ENCODE data around the gene TM4SF4. TPM values are rescaled to one million over a fixed set of nuclear protein-coding genes. Genes with fewer than 3 reads are reported as not detected.
A peak's percentile ranks its signal among the peaks of the same experiment; 100 is the strongest.

Gene TM4SF4
- total and polyA plus RNA-seq, 5 donors from 2014 or later: not detected

DNA sequence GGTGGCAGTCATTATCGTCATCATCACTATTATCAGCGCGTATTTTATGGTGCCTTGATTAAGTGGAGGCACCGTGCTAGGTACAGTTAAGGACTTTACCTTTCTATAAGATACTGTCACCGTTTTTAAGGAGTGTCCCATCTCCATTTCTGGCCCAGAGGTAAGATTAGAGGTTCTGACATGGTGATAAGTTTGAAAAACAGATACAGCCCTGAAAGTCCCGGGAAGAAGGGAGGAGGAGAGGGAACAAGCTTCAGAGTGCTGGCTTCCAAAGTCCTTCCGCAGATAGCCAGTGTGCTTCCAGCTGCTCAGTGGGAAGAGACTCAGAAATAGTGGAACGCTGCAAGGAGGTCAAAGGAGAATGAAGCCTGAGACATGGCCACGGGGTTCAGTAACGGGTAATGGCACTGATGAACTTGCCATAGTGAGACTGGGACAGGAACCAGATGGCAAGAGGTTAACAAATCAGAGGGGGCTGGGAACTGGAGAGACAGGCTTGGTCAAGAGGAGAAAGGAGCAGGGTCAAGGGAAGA is 9.1 kb upstream of the TM4SF4 start:
- Histone ChIP-seq H3K36me3 (ENCODE audit: control insufficient read depth, insufficient read depth, low read length) (no peaks in the 10 kb centered on the region), H3K9me3 (ENCODE audit: control insufficient read depth in 2 of 2, low read length in 2 of 2) (no peaks in the 10 kb centered on the region), H3K4me3 (ENCODE audit: low read depth, low read length) (no peak overlapping the region), H3K27me3 (ENCODE audit: control insufficient read depth, insufficient read depth, low read length) (no peaks in the 10 kb centered on the region), H3K27ac (ENCODE audit: insufficient read depth, low read length, poor library complexity, severe bottlenecking) (no peak overlapping the region), H3K4me1 (ENCODE audit: control insufficient read depth, insufficient read depth, low read length, poor library complexity, severe bottlenecking) (no peaks in the 10 kb centered on the region)
- ATAC-seq (ENCODE audit: low read depth in 2 of 2) (no peak), DNase-seq (no peak)
- no peaks in the 10 kb centered on the region for H3K4me1 Mint-ChIP-seq
- no peaks in the 10 kb centered on the region for H3K36me3 Mint-ChIP-seq
- H3K4me3 Mint-ChIP-seq: no peak overlapping the region
- no peak overlapping the region for H3K27ac Mint-ChIP-seq
- peaks cover 0 to 2% (median 0%) of the 10 kb centered on the region in 7 donors for H3K9me3 Mint-ChIP-seq
- H3K27me3 Mint-ChIP-seq: peaks cover 20% of the 10 kb centered on the region

DNA sequence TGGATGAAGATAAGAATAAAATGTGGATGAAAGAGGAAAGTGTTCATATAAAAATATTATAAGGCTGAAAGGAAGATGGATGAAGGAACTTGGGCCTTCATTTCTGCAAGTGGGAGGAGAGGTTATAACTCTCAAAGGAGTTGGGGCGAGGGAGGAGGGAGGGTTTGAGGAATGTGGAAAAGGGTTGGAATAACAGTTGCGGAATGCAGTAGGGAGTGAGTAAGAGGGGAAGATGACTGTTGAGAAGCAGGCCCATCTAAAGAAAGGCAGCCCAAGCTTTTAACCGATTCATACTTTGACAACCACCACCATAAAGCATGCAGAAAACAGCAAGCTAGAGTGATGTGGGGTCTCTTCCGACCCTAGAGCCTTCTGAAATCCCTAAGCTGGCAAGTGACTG is 8.3 kb upstream of the TM4SF4 start:
- no peaks in the 10 kb centered on the region for H3K9me3 ChIP-seq (ENCODE audit: control insufficient read depth in 2 of 2, low read length in 2 of 2)
- H3K27me3 Mint-ChIP-seq: peaks cover 20% of the 10 kb centered on the region
- peaks cover 0 to 2% (median 0%) of the 10 kb centered on the region in 7 donors for H3K9me3 Mint-ChIP-seq

DNA sequence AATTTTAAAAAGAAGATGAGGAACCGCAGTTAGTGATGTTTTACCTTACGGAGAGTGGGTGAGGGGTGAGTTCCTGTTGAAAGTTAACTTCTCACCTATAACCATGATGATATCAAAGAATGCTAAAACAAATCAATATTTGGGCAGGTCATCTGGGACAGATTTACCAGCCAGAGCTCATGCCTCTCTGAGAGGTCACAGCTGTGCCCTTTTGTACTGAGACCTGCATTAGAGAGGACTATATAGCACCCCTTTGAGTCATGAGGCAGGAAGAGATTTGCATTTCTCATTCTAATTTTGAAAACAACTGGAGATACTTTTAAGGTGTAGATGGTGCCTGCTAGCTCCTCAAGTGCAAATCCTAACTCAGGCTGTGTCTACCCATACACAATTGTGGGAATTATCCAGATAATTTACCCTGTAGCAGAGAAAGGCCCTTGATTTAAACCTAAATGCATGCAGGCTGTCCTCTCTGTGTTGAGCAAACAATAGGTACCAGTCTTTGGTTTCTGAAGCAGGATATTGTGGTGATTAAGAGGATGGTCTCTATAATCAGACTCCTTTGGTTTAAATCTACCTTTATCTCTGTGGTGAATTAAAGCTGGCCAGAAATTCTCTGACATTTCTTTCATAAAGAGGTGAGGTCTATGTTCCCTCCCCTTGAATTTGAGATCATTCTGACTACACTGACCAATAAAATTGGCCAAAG is 5.8 kb upstream of the TM4SF4 start:
- Histone ChIP-seq H3K36me3 (ENCODE audit: control insufficient read depth, insufficient read depth, low read length) (no peaks in the 10 kb centered on the region), H3K27me3 (ENCODE audit: control insufficient read depth, insufficient read depth, low read length) (no peaks in the 10 kb centered on the region), H3K4me3 (ENCODE audit: low read depth, low read length) (no peak overlapping the region), H3K4me1 (ENCODE audit: control insufficient read depth, insufficient read depth, low read length, poor library complexity, severe bottlenecking) (no peaks in the 10 kb centered on the region), H3K27ac (ENCODE audit: insufficient read depth, low read length, poor library complexity, severe bottlenecking) (no peak overlapping the region), H3K9me3 (ENCODE audit: control insufficient read depth in 2 of 2, low read length in 2 of 2) (no peaks in the 10 kb centered on the region)
- Mint-ChIP-seq H3K9me3 (peaks cover 0 to 2% (median 0%) of the 10 kb centered on the region in 7 donors), H3K4me1 (no peaks in the 10 kb centered on the region), H3K36me3 (no peaks in the 10 kb centered on the region), H3K27me3 (peaks cover 15% of the 10 kb centered on the region), H3K4me3 (no peak overlapping the region), H3K27ac (no peak overlapping the region)
- DNase-seq: no peak
- ATAC-seq (ENCODE audit: low read depth in 2 of 2): no peak

More for the DNA sequence above, 8.3 kb upstream of the TM4SF4 start:
- H3K27me3 ChIP-seq (ENCODE audit: control insufficient read depth, insufficient read depth, low read length): no peaks in the 10 kb centered on the region
- H3K4me3 ChIP-seq (ENCODE audit: low read depth, low read length): no peak overlapping the region
- Mint-ChIP-seq H3K4me3 (no peak overlapping the region), H3K36me3 (no peaks in the 10 kb centered on the region), H3K27ac (no peak overlapping the region), H3K4me1 (no peaks in the 10 kb centered on the region)
- H3K36me3 ChIP-seq (ENCODE audit: control insufficient read depth, insufficient read depth, low read length): no peaks in the 10 kb centered on the region
- ATAC-seq (ENCODE audit: low read depth in 2 of 2) (no peak), DNase-seq (no peak)
- no peaks in the 10 kb centered on the region for H3K4me1 ChIP-seq (ENCODE audit: control insufficient read depth, insufficient read depth, low read length, poor library complexity, severe bottlenecking)
- no peak overlapping the region for H3K27ac ChIP-seq (ENCODE audit: insufficient read depth, low read length, poor library complexity, severe bottlenecking)

DNA sequence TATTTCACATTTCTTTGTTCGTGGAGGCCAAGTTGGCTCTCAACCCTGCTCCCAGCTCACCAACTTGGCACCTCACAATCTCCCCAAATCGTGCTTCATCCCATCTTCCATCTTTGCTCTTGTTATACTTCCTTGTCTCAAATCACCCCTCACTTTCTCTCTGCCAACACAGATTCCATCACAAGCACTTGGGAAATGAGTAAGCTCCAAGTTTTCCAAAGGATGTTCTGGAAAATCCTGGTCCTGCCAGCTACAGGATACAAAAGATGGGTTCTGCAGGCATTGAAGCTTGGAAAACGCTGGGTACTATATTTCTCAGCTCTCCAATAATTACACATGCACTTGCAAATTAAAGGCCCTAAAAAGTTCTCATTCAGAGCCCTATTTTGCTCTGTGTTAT is 4.1 kb upstream of the TM4SF4 start:
- no peak overlapping the region for H3K4me3 Mint-ChIP-seq
- H3K36me3 ChIP-seq (ENCODE audit: control insufficient read depth, insufficient read depth, low read length): no peaks in the 10 kb centered on the region
- no peaks in the 10 kb centered on the region for H3K9me3 Mint-ChIP-seq
- H3K27ac ChIP-seq (ENCODE audit: insufficient read depth, low read length, poor library complexity, severe bottlenecking): no peak overlapping the region
- peaks cover 15% of the 10 kb centered on the region for H3K27me3 Mint-ChIP-seq
- H3K4me3 ChIP-seq (ENCODE audit: low read depth, low read length): no peak overlapping the region
- DNase-seq (no peak), ATAC-seq (ENCODE audit: low read depth in 2 of 2) (no peak)
- H3K4me1 Mint-ChIP-seq: no peaks in the 10 kb centered on the region
- H3K27ac Mint-ChIP-seq: no peak overlapping the region
- H3K36me3 Mint-ChIP-seq: no peaks in the 10 kb centered on the region
- no peaks in the 10 kb centered on the region for H3K27me3 ChIP-seq (ENCODE audit: control insufficient read depth, insufficient read depth, low read length)
- no peaks in the 10 kb centered on the region for H3K9me3 ChIP-seq (ENCODE audit: control insufficient read depth in 2 of 2, low read length in 2 of 2)
- H3K4me1 ChIP-seq (ENCODE audit: control insufficient read depth, insufficient read depth, low read length, poor library complexity, severe bottlenecking): no peaks in the 10 kb centered on the region

DNA sequence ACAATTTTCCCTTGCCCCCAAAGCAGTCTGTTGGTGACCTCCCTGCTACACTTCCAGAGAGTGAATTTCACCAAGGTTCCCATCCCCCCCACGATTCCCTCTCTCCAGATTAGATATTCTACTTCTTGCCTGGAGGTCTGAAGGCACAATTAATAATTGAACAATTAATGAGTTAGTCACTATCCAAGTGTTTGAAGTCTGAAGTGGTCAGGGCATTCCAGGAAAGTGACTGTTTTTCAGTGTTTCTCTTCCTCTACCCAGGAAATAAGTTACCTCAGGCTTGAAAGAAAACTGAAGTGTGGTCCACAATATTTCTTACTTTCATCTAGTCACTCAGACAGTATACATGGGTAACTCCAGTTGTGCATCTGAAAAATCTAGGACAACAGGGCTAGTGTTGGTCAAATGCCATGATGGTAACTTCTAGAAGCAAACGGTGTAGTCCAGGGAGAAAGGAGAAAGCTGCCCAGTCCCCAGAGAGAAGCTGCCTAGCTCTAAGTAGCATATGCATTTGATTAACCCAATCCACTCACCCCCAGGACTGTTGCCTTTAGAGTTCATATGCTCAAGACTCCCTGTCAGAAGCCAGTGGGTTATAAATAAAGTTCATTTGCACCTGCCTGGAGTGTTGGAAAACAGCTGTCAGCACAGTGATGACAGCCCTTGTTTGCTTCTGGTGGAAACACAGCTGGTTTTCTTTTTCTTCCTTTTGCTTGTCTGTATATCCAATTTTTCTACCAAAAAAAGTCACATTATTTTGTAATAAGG is 2.3 kb upstream of the TM4SF4 start:
- Mint-ChIP-seq H3K27me3 (peaks cover 12% of the 10 kb centered on the region), H3K4me3 (no peak overlapping the region), H3K4me1 (no peaks in the 10 kb centered on the region), H3K27ac (no peak overlapping the region), H3K36me3 (no peaks in the 10 kb centered on the region), H3K9me3 (no peaks in the 10 kb centered on the region)
- Histone ChIP-seq H3K4me3 (ENCODE audit: low read depth, low read length) (no peak overlapping the region), H3K9me3 (ENCODE audit: control insufficient read depth in 2 of 2, low read length in 2 of 2) (no peaks in the 10 kb centered on the region), H3K36me3 (ENCODE audit: control insufficient read depth, insufficient read depth, low read length) (no peaks in the 10 kb centered on the region), H3K27me3 (ENCODE audit: control insufficient read depth, insufficient read depth, low read length) (no peaks in the 10 kb centered on the region), H3K4me1 (ENCODE audit: control insufficient read depth, insufficient read depth, low read length, poor library complexity, severe bottlenecking) (no peaks in the 10 kb centered on the region), H3K27ac (ENCODE audit: insufficient read depth, low read length, poor library complexity, severe bottlenecking) (no peak overlapping the region)
- DNase-seq (no peak), ATAC-seq (ENCODE audit: low read depth in 2 of 2) (no peak)

DNA sequence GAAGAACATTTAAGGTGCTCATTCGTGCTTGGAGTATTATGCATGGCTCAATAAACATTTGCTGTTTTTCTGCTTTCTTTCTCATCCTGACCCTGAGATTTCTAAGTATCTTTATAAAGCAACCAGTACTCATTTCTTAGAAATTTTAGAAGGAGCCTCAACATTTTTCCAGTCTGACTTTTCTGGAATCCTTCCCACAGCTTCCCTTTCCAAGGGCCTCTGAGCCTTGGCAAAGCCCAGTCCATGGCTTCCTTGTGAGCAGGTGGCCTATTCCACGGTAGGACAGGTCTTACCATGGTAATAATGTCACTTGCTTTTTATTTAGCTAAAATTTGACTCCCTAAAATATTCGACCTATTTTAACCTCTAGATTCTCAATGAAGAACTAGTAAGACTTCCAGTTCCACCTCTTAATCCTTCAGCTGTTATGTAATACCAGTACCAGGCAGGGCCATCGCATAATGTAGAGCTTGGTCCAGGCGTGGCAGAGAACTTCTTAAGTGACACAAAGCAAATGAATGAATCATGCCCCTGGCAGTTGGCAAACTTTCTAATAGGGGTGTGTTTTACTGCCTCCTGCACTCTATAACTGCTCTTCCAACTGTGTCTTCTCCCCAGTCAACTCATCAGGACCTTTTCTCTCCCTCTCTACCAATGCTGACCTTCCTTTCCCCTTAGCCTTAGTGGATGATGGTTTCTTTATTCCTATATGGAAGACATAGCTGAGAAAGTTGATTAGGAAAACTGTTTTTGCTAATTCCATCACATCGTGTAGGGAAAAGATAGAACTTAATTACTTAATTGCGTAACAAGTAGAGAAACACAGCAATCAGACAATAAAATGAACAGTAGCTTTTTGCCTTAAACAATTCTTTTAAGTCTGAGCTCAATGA is 894 bp upstream of the TM4SF4 start:
- no peaks in the 10 kb centered on the region for H3K4me1 ChIP-seq (ENCODE audit: control insufficient read depth, insufficient read depth, low read length, poor library complexity, severe bottlenecking)
- no peak overlapping the region for H3K27ac ChIP-seq (ENCODE audit: insufficient read depth, low read length, poor library complexity, severe bottlenecking)
- Mint-ChIP-seq H3K36me3 (no peaks in the 10 kb centered on the region), H3K27me3 (peaks cover 13% of the 10 kb centered on the region), H3K4me3 (no peak overlapping the region), H3K9me3 (no peaks in the 10 kb centered on the region), H3K4me1 (no peaks in the 10 kb centered on the region), H3K27ac (no peak overlapping the region)
- ATAC-seq (ENCODE audit: low read depth in 2 of 2) (no peak), DNase-seq (no peak)
- H3K9me3 ChIP-seq (ENCODE audit: control insufficient read depth in 2 of 2, low read length in 2 of 2): no peaks in the 10 kb centered on the region
- H3K4me3 ChIP-seq (ENCODE audit: low read depth, low read length): no peak overlapping the region
- H3K27me3 ChIP-seq (ENCODE audit: control insufficient read depth, insufficient read depth, low read length): no peaks in the 10 kb centered on the region
- H3K36me3 ChIP-seq (ENCODE audit: control insufficient read depth, insufficient read depth, low read length): no peaks in the 10 kb centered on the region

DNA sequence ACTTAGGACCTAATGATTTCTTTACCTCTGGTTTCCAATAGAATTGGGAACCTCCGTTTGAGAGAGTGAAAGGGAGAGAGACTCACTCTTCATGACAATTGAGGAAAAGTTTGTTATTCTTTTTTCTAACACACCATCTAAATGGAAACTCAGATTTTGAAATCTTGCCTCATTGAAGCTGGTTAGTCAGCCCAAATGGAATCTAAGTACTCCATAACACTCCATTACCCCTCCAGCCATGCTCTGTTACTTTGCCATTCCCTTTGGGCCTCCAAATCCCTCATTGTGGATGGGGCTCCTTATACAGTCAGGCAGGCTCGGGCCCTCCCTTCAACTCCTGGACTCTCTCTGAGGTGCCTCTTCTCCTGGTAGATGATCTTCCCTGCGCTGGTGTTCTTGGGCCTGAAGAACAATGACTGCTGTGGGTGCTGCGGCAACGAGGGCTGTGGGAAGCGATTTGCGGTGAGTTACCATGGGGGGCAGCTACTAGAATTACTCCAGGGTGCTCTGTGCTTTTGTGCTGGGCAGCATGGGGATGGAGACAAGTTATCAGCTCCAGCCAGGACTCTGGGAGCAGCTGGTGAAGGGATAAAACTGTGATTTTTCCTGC is 1.1 kb downstream of the TM4SF4 start:
- ATAC-seq (ENCODE audit: low read depth in 2 of 2) (no peak), DNase-seq (no peak)
- H3K9me3 Mint-ChIP-seq: no peaks in the 10 kb centered on the region
- no peak overlapping the region for H3K4me3 Mint-ChIP-seq
- Histone ChIP-seq H3K27ac (ENCODE audit: insufficient read depth, low read length, poor library complexity, severe bottlenecking) (no peak overlapping the region), H3K27me3 (ENCODE audit: control insufficient read depth, insufficient read depth, low read length) (no peaks in the 10 kb centered on the region), H3K4me3 (ENCODE audit: low read depth, low read length) (no peak overlapping the region), H3K4me1 (ENCODE audit: control insufficient read depth, insufficient read depth, low read length, poor library complexity, severe bottlenecking) (no peaks in the 10 kb centered on the region), H3K9me3 (ENCODE audit: control insufficient read depth in 2 of 2, low read length in 2 of 2) (no peaks in the 10 kb centered on the region), H3K36me3 (ENCODE audit: control insufficient read depth, insufficient read depth, low read length) (no peaks in the 10 kb centered on the region)
- H3K27ac Mint-ChIP-seq: peak overlapping the region in 1 of 3 donors; percentile 16
- H3K36me3 Mint-ChIP-seq: no peaks in the 10 kb centered on the region
- H3K27me3 Mint-ChIP-seq: peaks cover 15% of the 10 kb centered on the region
- H3K4me1 Mint-ChIP-seq: no peaks in the 10 kb centered on the region
